PFSK-1 (cell line): ENCODE measurements around the gene FGF9. TPM values are rescaled to one million over a fixed set of nuclear protein-coding genes. Genes with fewer than 3 reads are reported as not detected.

Experiments used
- FOXP2 ChIP-seq: optimal IDR thresholded peaks from 2 replicates; pipeline ENCODE3; 2011; ENCODE audit warnings: borderline replicate concordance, control low read depth, inconsistent platforms; ENCODE audit not compliant: insufficient read depth; ENCODE audit errors: extremely low read length, extremely low read depth
- POLR2AphosphoS5 ChIP-seq: IDR thresholded peaks from 2 replicates; pipeline ENCODE4 v1.6.1; 2012; ENCODE audit warnings: low read depth, mild to moderate bottlenecking, control low read depth, low read length, moderate library complexity
- SIN3A ChIP-seq: IDR thresholded peaks from 2 replicates; pipeline ENCODE4 v1.6.1; 2012; ENCODE audit warnings: mild to moderate bottlenecking, low read length, moderate library complexity, borderline replicate concordance; ENCODE audit not compliant: insufficient read depth
- TAF1 ChIP-seq: IDR thresholded peaks from 2 replicates; pipeline ENCODE4 v1.6.1; 2012; ENCODE audit warnings: low read length, control low read depth, borderline replicate concordance; ENCODE audit not compliant: insufficient read depth
- polyA plus RNA-seq: library from polyadenylated mRNA; unstranded; fragments of >200 nt; gene quantifications from one replicate; pipeline ENCODE4 v1.2.1, GENCODE V29; 2012; ENCODE audit warnings: low read depth, missing spikeins; ENCODE audit not compliant: insufficient read length
- TF ChIP-seq, protein P1 (sequence below), 2 experiments: IDR thresholded peaks; 2 replicates each; pipeline versions ENCODE4 v1.6.1 to v1.8.0; 2011 to 2012; ENCODE audit warnings: low read depth in 2 of 2, low read length in 2 of 2, control low read depth in 1 of 2, inconsistent platforms in 1 of 2, mild to moderate bottlenecking in 1 of 2, moderate library complexity in 1 of 2; ENCODE audit not compliant: insufficient read depth in 1 of 2

Gene FGF9
- not detected for polyA plus RNA-seq

DNA sequence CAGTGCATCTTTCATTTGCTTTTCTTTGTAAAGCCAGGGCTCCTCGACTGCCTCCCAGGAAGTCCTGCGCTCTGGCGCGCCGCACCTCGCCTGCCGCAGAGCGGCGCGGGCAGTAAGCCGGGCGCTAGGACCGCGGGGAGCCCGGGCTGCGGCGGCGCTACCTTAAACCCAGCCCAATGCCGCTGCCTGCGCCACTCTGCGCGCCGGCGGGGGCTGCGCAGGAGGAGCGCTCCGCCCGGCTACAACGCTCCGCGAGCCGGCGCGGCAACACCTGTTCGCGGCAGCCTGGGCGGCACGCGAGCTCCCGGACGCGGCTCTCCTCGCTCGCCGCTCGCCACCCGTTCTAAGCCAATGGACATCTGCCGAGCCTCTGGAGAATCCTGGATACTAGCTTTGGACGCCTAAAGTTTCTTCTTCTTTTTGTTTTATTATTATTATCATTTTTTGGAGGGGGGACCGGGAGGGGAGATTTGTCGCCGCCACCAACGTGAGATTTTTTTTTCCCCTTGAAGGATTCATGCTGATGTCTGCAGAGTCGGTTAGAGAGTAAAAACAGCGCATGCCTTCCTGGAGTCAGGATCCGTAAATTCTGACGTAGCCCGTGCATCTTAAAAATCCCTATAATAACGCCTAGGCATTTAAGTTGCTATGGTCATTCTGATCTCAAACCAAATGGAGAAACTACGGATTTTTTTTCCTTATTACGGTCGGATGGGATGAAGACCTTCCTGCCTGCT is at the start of gene FGF9:
Gene FGF9, plus strand, starts transcription at position 191 of the 737 bp plus-strand sequence. CDS start 840 bp downstream, outside the sequence.
- TF ChIP-seq FOXP2 = peak; percentile 52
- TF ChIP-seq SIN3A = no peak

DNA sequence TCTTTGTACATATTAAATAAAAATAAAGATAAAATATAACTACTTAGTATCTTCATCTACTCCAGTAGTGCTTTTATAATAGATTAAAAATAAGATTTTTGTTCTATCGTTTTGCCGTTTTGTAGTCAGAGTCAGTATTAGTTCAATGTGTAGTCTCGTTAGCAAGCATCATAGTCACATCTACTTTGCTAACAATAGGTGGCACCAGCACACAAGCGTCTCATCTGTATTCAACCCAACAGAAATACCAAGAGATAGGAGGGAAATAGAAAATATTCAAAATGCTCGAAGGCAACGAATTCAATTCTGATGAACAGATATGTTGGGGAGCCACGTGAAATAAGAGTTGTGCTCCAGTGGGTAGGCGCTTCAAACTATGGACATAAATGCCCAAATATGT is 45.5 kb upstream of the FGF9 start:
- TF ChIP-seq SIN3A (no peak), FOXP2 (no peak), TAF1 (no peak), POLR2AphosphoS5 (no peak)
- TF ChIP-seq, protein P1, sequence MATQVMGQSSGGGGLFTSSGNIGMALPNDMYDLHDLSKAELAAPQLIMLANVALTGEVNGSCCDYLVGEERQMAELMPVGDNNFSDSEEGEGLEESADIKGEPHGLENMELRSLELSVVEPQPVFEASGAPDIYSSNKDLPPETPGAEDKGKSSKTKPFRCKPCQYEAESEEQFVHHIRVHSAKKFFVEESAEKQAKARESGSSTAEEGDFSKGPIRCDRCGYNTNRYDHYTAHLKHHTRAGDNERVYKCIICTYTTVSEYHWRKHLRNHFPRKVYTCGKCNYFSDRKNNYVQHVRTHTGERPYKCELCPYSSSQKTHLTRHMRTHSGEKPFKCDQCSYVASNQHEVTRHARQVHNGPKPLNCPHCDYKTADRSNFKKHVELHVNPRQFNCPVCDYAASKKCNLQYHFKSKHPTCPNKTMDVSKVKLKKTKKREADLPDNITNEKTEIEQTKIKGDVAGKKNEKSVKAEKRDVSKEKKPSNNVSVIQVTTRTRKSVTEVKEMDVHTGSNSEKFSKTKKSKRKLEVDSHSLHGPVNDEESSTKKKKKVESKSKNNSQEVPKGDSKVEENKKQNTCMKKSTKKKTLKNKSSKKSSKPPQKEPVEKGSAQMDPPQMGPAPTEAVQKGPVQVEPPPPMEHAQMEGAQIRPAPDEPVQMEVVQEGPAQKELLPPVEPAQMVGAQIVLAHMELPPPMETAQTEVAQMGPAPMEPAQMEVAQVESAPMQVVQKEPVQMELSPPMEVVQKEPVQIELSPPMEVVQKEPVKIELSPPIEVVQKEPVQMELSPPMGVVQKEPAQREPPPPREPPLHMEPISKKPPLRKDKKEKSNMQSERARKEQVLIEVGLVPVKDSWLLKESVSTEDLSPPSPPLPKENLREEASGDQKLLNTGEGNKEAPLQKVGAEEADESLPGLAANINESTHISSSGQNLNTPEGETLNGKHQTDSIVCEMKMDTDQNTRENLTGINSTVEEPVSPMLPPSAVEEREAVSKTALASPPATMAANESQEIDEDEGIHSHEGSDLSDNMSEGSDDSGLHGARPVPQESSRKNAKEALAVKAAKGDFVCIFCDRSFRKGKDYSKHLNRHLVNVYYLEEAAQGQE (IDR thresholded peaks at IDR 0.05; ENCODE audit: insufficient read depth in 1 of 2, low read depth in 2 of 2, low read length in 2 of 2) = no peak

DNA sequence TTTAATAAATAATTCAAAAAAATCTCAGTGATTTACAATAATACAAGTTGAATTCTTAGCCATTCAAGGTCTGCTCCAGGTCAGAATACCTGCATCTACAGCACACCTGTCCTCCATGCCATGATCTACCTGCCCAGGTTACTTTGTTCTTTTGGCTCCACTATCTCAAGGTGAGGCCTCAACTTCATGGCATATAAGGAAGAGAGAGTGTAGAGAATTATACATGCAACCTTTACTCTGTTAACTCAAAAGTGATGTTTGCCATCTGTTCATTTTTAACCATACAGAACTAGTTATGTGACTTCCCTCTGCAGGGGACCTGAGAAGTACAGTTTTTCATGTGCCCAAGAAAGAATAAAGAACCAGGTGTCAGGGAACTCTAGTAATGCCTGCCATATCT is 38.7 kb upstream of the FGF9 start:
- no peak for TF ChIP-seq TAF1
- no peak for TF ChIP-seq FOXP2
- TF ChIP-seq POLR2AphosphoS5 = no peak
- TF ChIP-seq, protein P1 (IDR thresholded peaks at IDR 0.05; ENCODE audit: insufficient read depth in 1 of 2, low read depth in 2 of 2, low read length in 2 of 2) = no peak
- TF ChIP-seq SIN3A = no peak

DNA sequence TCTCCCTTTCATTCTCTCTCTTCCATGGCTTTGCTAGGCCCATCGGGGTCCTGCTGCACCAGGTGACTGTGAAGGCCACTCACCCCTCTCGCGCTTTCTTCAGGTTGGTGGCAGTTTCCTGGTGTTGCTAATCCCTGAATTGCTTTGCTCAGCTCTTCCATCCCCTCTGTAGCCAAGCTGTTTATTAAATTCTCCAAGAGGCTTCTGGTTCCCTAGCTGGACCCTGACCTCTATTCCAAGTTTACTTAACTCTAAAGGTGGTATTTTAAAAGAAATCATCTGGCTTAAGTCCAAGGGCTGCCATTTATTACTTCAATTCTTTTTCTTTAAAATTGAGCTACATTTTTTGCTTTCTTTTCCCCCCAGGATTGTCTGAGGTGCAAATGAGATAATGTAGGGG is 34.2 kb upstream of the FGF9 start:
- no peak for TF ChIP-seq SIN3A
- no peak for TF ChIP-seq FOXP2
- TF ChIP-seq, protein P1 (IDR thresholded peaks at IDR 0.05; ENCODE audit: insufficient read depth in 1 of 2, low read depth in 2 of 2, low read length in 2 of 2) = no peak

DNA sequence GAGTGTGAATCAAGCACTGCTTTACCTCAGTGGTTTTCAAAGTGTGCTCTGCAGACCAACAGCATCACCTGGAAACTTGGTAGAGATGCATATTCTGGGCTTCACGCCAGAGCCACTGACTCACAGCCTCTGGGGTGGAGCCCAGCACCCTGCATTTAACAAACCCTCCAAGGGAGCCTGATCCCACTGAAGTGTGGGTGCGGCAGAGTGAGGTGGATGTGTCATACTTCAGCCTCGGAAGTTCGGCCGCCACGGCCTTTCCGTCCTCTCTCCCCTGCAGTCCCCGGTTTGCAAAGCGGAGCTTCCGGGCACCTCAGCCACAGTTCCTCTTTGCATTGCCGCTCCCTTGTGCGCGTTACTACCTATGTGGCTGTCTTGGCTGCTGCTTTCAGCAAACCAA is 33.6 kb upstream of the FGF9 start:
- TF ChIP-seq FOXP2 (no peak), SIN3A (no peak), TAF1 (no peak), POLR2AphosphoS5 (no peak)
- TF ChIP-seq, protein P1 (IDR thresholded peaks at IDR 0.05; ENCODE audit: insufficient read depth in 1 of 2, low read depth in 2 of 2, low read length in 2 of 2) = no peak
